GM21447 (cell line): ENCODE results near the gene GH2.

Source experiments
- ATAC-seq: cut with Tn5 transposase; IDR thresholded peaks from one replicate; pipeline ENCODE4 v1.9.1; 2021; ENCODE audit not compliant: unreplicated experiment

The GH2 gene

GRCh38 chr17:63842173-63842539 lies 39.6 kb downstream of the GH2 start:
- peak; percentile 19 for ATAC-seq

- ATAC-seq = no peak
Observed at GRCh38 chr17:63841350-63842172, 40.2 kb downstream of the GH2 start.

GRCh38 chr17:63840591-63841349 lies 41.0 kb downstream of the GH2 start:
- no peak for ATAC-seq

GRCh38 chr17:63838631-63839171 lies 43.0 kb downstream of the GH2 start:
- no peak for ATAC-seq

GRCh38 chr17:63837962-63838600 lies 43.7 kb downstream of the GH2 start:
- no peak for ATAC-seq

- no peak for ATAC-seq
Observed at GRCh38 chr17:63837480-63837879, 44.3 kb downstream of the GH2 start.

GRCh38 chr17:63836811-63837210 lies 44.9 kb downstream of the GH2 start:
- no peak for ATAC-seq

GRCh38 chr17:63835167-63835720 lies 46.5 kb downstream of the GH2 start:
- no peak for ATAC-seq

- peak; percentile 55 for ATAC-seq
Observed at GRCh38 chr17:63834431-63835166, 47.1 kb downstream of the GH2 start.

- no peak for ATAC-seq
Observed at GRCh38 chr17:63833741-63834373, 47.9 kb downstream of the GH2 start.

GRCh38 chr17:63833026-63833740 lies 48.6 kb downstream of the GH2 start:
- ATAC-seq = no peak

- ATAC-seq = no peak
Observed at GRCh38 chr17:63832455-63832854, 49.3 kb downstream of the GH2 start.

- ATAC-seq = no peak
Observed at GRCh38 chr17:63832014-63832413, 49.7 kb downstream of the GH2 start.

- ATAC-seq = no peak
Observed at GRCh38 chr17:63831505-63831904, 50.2 kb downstream of the GH2 start.

GRCh38 chr17:63830904-63831491 lies 50.7 kb downstream of the GH2 start:
- no peak for ATAC-seq

GRCh38 chr17:63830278-63830677 lies 51.5 kb downstream of the GH2 start:
- ATAC-seq = no peak
